ENCODE data around the gene AIF1L. TPM values are rescaled to one million over a fixed set of nuclear protein-coding genes. Genes with fewer than 3 reads are reported as not detected.

AIF1L gene
- total RNA-seq, 1 experiment from 2014 or later = 6.0 TPM

- no peak overlapping the region for H3K27ac ChIP-seq (ENCODE audit: low read length)
- DNase-seq (ENCODE audit: low read depth, low spot score) (no peak), ATAC-seq (no peak)
- H3K9me3 ChIP-seq (ENCODE audit: control insufficient read depth, insufficient read depth, low read depth, low read length) = no peaks in the 10 kb centered on the region
- no peaks in the 10 kb centered on the region for H3K36me3 ChIP-seq (ENCODE audit: control insufficient read depth, insufficient read depth, low read length)
- ChIA-PET CTCF (no interaction called here), POLR2A (no interaction called here)
- no peaks in the 10 kb centered on the region for H3K4me1 ChIP-seq (ENCODE audit: control insufficient read depth, insufficient read depth, low read length)
- in situ Hi-C loops (cut with HindIII; ENCODE audit: low pct_unique_long_range_greater_than_20kb, low sequenced_read_pairs) = no loop called here
- no peak for TF ChIP-seq TCF7L2 (IDR thresholded peaks at IDR 0.05; ENCODE audit: low read depth, low read length)
- BruUV-seq (replicated peaks) = no TSS peak
- H3K4me3 ChIP-seq (ENCODE audit: low read depth in 2 of 2, low read length in 2 of 2) = no peak overlapping the region
- H3K27me3 ChIP-seq (ENCODE audit: control insufficient read depth, insufficient read depth, low read length) = no peaks in the 10 kb centered on the region
- intact Hi-C loops (cut with micrococcal nuclease; ENCODE audit: unreplicated experiment) = no loop called here
Measured at GRCh38 chr9:131069699-131070098, 26.6 kb upstream of the AIF1L start.

- H3K4me1 ChIP-seq (ENCODE audit: control insufficient read depth, insufficient read depth, low read length) = no peaks in the 10 kb centered on the region
- H3K4me3 ChIP-seq (ENCODE audit: low read depth in 2 of 2, low read length in 2 of 2) = no peak overlapping the region
- no peak for DNase-seq (ENCODE audit: low read depth, low spot score)
- no peaks in the 10 kb centered on the region for H3K36me3 ChIP-seq (ENCODE audit: control insufficient read depth, insufficient read depth, low read length)
- no peak for ATAC-seq
- no peak for TF ChIP-seq CTCF (IDR thresholded peaks at IDR 0.05)
- no peak for TF ChIP-seq TCF7L2 (IDR thresholded peaks at IDR 0.05; ENCODE audit: low read depth, low read length)
- TF ChIP-seq SIN3A (IDR thresholded peaks at IDR 0.05; ENCODE audit: borderline replicate concordance, insufficient read depth, low read depth, low read length) = no peak
- TF ChIP-seq POLR2AphosphoS5 (IDR thresholded peaks at IDR 0.05; ENCODE audit: low read depth, low read length) = no peak
- no peak for TF ChIP-seq REST (IDR thresholded peaks at IDR 0.05; ENCODE audit: insufficient read depth in 1 of 2, low read depth in 2 of 2, low read length in 1 of 2)
- no TSS peak for BruUV-seq (replicated peaks)
- intact Hi-C loops (cut with micrococcal nuclease; ENCODE audit: unreplicated experiment) (no loop called here), in situ Hi-C loops (cut with HindIII; ENCODE audit: low pct_unique_long_range_greater_than_20kb, low sequenced_read_pairs) (no loop called here)
- H3K9me3 ChIP-seq (ENCODE audit: control insufficient read depth, insufficient read depth, low read depth, low read length) = no peaks in the 10 kb centered on the region
- H3K27me3 ChIP-seq (ENCODE audit: control insufficient read depth, insufficient read depth, low read length) = no peaks in the 10 kb centered on the region
- CTCF ChIA-PET = no interaction called here
- POLR2A ChIA-PET = no interaction called here
- no peak overlapping the region for H3K27ac ChIP-seq (ENCODE audit: low read length)
Measured at GRCh38 chr9:131072107-131072870, 24.0 kb upstream of the AIF1L start.

- no peak for TF ChIP-seq SIN3A (IDR thresholded peaks at IDR 0.05; ENCODE audit: borderline replicate concordance, insufficient read depth, low read depth, low read length)
- TF ChIP-seq CTCF (IDR thresholded peaks at IDR 0.05) = no peak
- no peak for TF ChIP-seq REST (IDR thresholded peaks at IDR 0.05; ENCODE audit: insufficient read depth in 1 of 2, low read depth in 2 of 2, low read length in 1 of 2)
- TF ChIP-seq POLR2AphosphoS5 (IDR thresholded peaks at IDR 0.05; ENCODE audit: low read depth, low read length) = no peak
- TF ChIP-seq TCF7L2 (IDR thresholded peaks at IDR 0.05; ENCODE audit: low read depth, low read length) = no peak
- H3K4me1 ChIP-seq (ENCODE audit: control insufficient read depth, insufficient read depth, low read length) = no peaks in the 10 kb centered on the region
- no peak overlapping the region for H3K4me3 ChIP-seq (ENCODE audit: low read depth in 2 of 2, low read length in 2 of 2)
- intact Hi-C loops (cut with micrococcal nuclease; ENCODE audit: unreplicated experiment) = no loop called here
- POLR2A ChIA-PET = no interaction called here
- BruUV-seq (replicated peaks) = no TSS peak
- in situ Hi-C loops (cut with HindIII; ENCODE audit: low pct_unique_long_range_greater_than_20kb, low sequenced_read_pairs) = no loop called here
- H3K9me3 ChIP-seq (ENCODE audit: control insufficient read depth, insufficient read depth, low read depth, low read length) = no peaks in the 10 kb centered on the region
- H3K36me3 ChIP-seq (ENCODE audit: control insufficient read depth, insufficient read depth, low read length) = no peaks in the 10 kb centered on the region
- CTCF ChIA-PET = no interaction called here
- ATAC-seq (no peak), DNase-seq (ENCODE audit: low read depth, low spot score) (no peak)
- H3K27ac ChIP-seq (ENCODE audit: low read length) = no peak overlapping the region
- H3K27me3 ChIP-seq (ENCODE audit: control insufficient read depth, insufficient read depth, low read length) = no peaks in the 10 kb centered on the region
Measured at GRCh38 chr9:131072871-131073237, 23.5 kb upstream of the AIF1L start.

Measured in Panc1 (cell line).